Omental fat pad (tissue), 4 donors: ENCODE data around the gene DDRGK1. TPM values are rescaled to one million over a fixed set of nuclear protein-coding genes. Genes with fewer than 3 reads are reported as not detected.
"Not testable (repeated sequence)": the region's sequence is repeated elsewhere in the genome, so short reads cannot be mapped to it uniquely, and the experiment has no call there.

Experiments
- ATAC-seq: fragments of 150-250 bp; one replicate; pipeline ENCODE4 v1.9.1; 2016; ENCODE audit warnings: mild to moderate bottlenecking, moderate library complexity; ENCODE audit not compliant: low FRiP score
- DNase-seq: peaks from one replicate; pipeline ENCODE4 v3.0.0-alpha.2; 2019; ENCODE audit warnings: low spot score
- CTCF ChIP-seq, 3 donors: fragments of 450-650 bp; IDR thresholded peaks; one replicate each; pipeline ENCODE4 v1.5.1; 2016 to 2017; ENCODE audit warnings: antibody characterized with exemption in 3 of 3, mild to moderate bottlenecking in 3 of 3, moderate library complexity in 2 of 3
- total RNA-seq, 4 donors: library from RNA; depleted of rRNA; stranded (reverse); fragments of >200 nt; gene quantifications; one replicate each; pipeline ENCODE4 v1.1.0, GENCODE V29; 2016

The DDRGK1 gene
- total RNA-seq, 4 donors from 2014 or later, result 61.5 to 76.5 (median 68.2) TPM

GRCh38 chr20:3223994-3224680 is 19.7 kb upstream of the DDRGK1 start:
- no peak for TF ChIP-seq CTCF (IDR thresholded peaks at IDR 0.05)
- DNase-seq (no peak), ATAC-seq (no peak)

- ATAC-seq (no peak), DNase-seq (no peak)
- no peak for TF ChIP-seq CTCF (IDR thresholded peaks at IDR 0.05)
These were observed 19.1 kb upstream of the DDRGK1 start for GRCh38 chr20:3223651-3223993.

- no peak for TF ChIP-seq CTCF (IDR thresholded peaks at IDR 0.05)
- ATAC-seq, result no peak
- no peak for DNase-seq
These were observed 18.4 kb upstream of the DDRGK1 start for GRCh38 chr20:3222635-3223600.

- DNase-seq, result no peak
- ATAC-seq, result no peak
- TF ChIP-seq CTCF (IDR thresholded peaks at IDR 0.05), result no peak
These were observed 17.1 kb upstream of the DDRGK1 start for GRCh38 chr20:3221398-3222226.

- peak; percentile 73 for ATAC-seq
- no peak for DNase-seq
- peak in 2 of 3 donors; percentile 7 to 80 for TF ChIP-seq CTCF (IDR thresholded peaks at IDR 0.05)
These were observed 14.0 kb upstream of the DDRGK1 start for GRCh38 chr20:3218307-3218988.

- ATAC-seq, result not testable (repeated sequence)
These were observed 11.0 kb upstream of the DDRGK1 start for GRCh38 chr20:3215359-3215917.

More at GRCh38 chr20:3215359-3215917, 11.0 kb upstream of the DDRGK1 start:
- DNase-seq, result not testable (repeated sequence)
